Measurements from ENCODE around the gene PROSER1. TPM values are rescaled to one million over a fixed set of nuclear protein-coding genes. Genes with fewer than 3 reads are reported as not detected.

The PROSER1 gene
- total and polyA plus RNA-seq, 10 donors, result 12.8 to 52.2 (median 35.4) TPM

- WGBS, 5 donors, result 84 to 91% (median 86%) methylated on average over 6 of the region's 6 CpGs
- TF ChIP-seq CTCF (IDR thresholded peaks at IDR 0.05 in 8 of 11, conservative IDR thresholded peaks at IDR 0.05 in 3 of 11), result no peak
- TF ChIP-seq POLR2A (IDR thresholded peaks at IDR 0.05), result no peak
- no peak for TF ChIP-seq POLR2AphosphoS5 (IDR thresholded peaks at IDR 0.05)
Observed at GRCh38 chr13:39052944-39053343, 15.1 kb upstream of the PROSER1 start.

GRCh38 chr13:39051157-39051556 is 13.3 kb upstream of the PROSER1 start:
- TF ChIP-seq CTCF (IDR thresholded peaks at IDR 0.05 in 8 of 11, conservative IDR thresholded peaks at IDR 0.05 in 3 of 11) (peak in 5 of 11 experiments; percentile 15 to 42 (median 30)), POLR2AphosphoS5 (IDR thresholded peaks at IDR 0.05) (no peak), POLR2A (IDR thresholded peaks at IDR 0.05) (no peak)
- Histone ChIP-seq H3K27ac (no peak overlapping the region), H3K4me1 (peaks cover 0 to 39% (median 3%) of the 10 kb centered on the region in 6 donors), H3K27me3 (replicated peaks in 1 of 7) (no peaks in the 10 kb centered on the region), H3K9me3 (peaks cover 0 to 4% (median 0%) of the 10 kb centered on the region in 8 donors), H3K36me3 (peaks cover 0 to 53% (median 0%) of the 10 kb centered on the region in 6 donors), H3K4me3 (no peak overlapping the region)
- no peak for DNase-seq
- intact Hi-C loops (cut with DNase I; ENCODE audit: low total_unique reads), result loop anchor here (10.0 kb wide), 1 partner anchor 564 kb away; no protein-coding TSS in a partner anchor
- WGBS, 5 donors, result 40 to 64% (median 53%) methylated on average over 1 of the region's 1 CpG

More at GRCh38 chr13:39052944-39053343, 15.1 kb upstream of the PROSER1 start:
- Histone ChIP-seq H3K9me3 (peaks cover 0 to 5% (median 0%) of the 10 kb centered on the region in 8 donors), H3K27me3 (replicated peaks in 1 of 7) (no peaks in the 10 kb centered on the region), H3K27ac (no peak overlapping the region), H3K4me3 (no peak overlapping the region), H3K4me1 (peaks cover 0 to 39% (median 3%) of the 10 kb centered on the region in 6 donors), H3K36me3 (peaks cover 0 to 44% (median 0%) of the 10 kb centered on the region in 6 donors)
- DNase-seq, result no peak
- intact Hi-C loops (cut with DNase I; ENCODE audit: low total_unique reads), result loop anchor here (10.0 kb wide), 1 partner anchor 562 kb away; no protein-coding TSS in a partner anchor

- 80 to 87% (median 85%) methylated on average over 3 of the region's 3 CpGs for WGBS, 5 donors
- TF ChIP-seq POLR2A (IDR thresholded peaks at IDR 0.05) (no peak), POLR2AphosphoS5 (IDR thresholded peaks at IDR 0.05) (no peak), CTCF (IDR thresholded peaks at IDR 0.05 in 8 of 11, conservative IDR thresholded peaks at IDR 0.05 in 3 of 11) (no peak)
- DNase-seq, result no peak
- Histone ChIP-seq H3K27me3 (replicated peaks in 1 of 7) (no peaks in the 10 kb centered on the region), H3K4me1 (peaks cover 0 to 35% (median 3%) of the 10 kb centered on the region in 6 donors), H3K27ac (no peak overlapping the region), H3K9me3 (no peaks in the 10 kb centered on the region), H3K4me3 (no peak overlapping the region), H3K36me3 (peaks cover 0 to 66% (median 0%) of the 10 kb centered on the region in 6 donors)
- intact Hi-C loops (cut with DNase I; ENCODE audit: low total_unique reads), result no loop called here
Observed at GRCh38 chr13:39049274-39049673, 11.4 kb upstream of the PROSER1 start.

GRCh38 chr13:39048806-39049205 is 10.9 kb upstream of the PROSER1 start:
- Histone ChIP-seq H3K4me1 (peaks cover 0 to 30% (median 2%) of the 10 kb centered on the region in 6 donors), H3K9me3 (no peaks in the 10 kb centered on the region), H3K27me3 (replicated peaks in 1 of 7) (no peaks in the 10 kb centered on the region), H3K36me3 (peaks cover 0 to 66% (median 0%) of the 10 kb centered on the region in 6 donors), H3K27ac (no peak overlapping the region), H3K4me3 (no peak overlapping the region)
- no peak for DNase-seq
- TF ChIP-seq CTCF (IDR thresholded peaks at IDR 0.05 in 8 of 11, conservative IDR thresholded peaks at IDR 0.05 in 3 of 11) (no peak), POLR2A (IDR thresholded peaks at IDR 0.05) (no peak), POLR2AphosphoS5 (IDR thresholded peaks at IDR 0.05) (no peak)
- intact Hi-C loops (cut with DNase I; ENCODE audit: low total_unique reads), result no loop called here

All from spleen (tissue), 11 donors.